ENCODE measurements around the gene ANO10.

Gene ANO10

GRCh38 chr3:43644443-43644842 is 22.6 kb upstream of the ANO10 start:
- Histone ChIP-seq H3K9ac (ENCODE audit: low read length) (no peak overlapping the region), H3K79me1 (ENCODE audit: low read length) (no peaks in the 10 kb centered on the region), H3K4ac (ENCODE audit: low read depth, low read length) (no peak overlapping the region), H2AK5ac (ENCODE audit: low read length) (no peak overlapping the region), H2BK5ac (ENCODE audit: low read length) (no peak overlapping the region), H2BK120ac (ENCODE audit: low read depth, low read length) (no peak overlapping the region), H3K18ac (ENCODE audit: low read length) (no peak overlapping the region), H3K27ac (ENCODE audit: low read depth, low read length) (no peak overlapping the region), H3K79me2 (ENCODE audit: control insufficient read depth, insufficient read depth, low read length) (no peaks in the 10 kb centered on the region), H3K56ac (ENCODE audit: low read length) (no peak overlapping the region), H3K4me2 (ENCODE audit: low read length) (no peak overlapping the region), H4K8ac (ENCODE audit: low read depth, low read length) (no peak overlapping the region), H3K36me3 (ENCODE audit: control insufficient read depth, insufficient read depth, low read length) (no peaks in the 10 kb centered on the region), H2BK15ac (replicated peaks; ENCODE audit: low read depth) (no peak overlapping the region), H3K4me3 (ENCODE audit: low read length) (no peak overlapping the region), H3K27me3 (ENCODE audit: insufficient read depth, low read length, poor library complexity) (no peaks in the 10 kb centered on the region), H3K4me1 (ENCODE audit: control insufficient read depth, low read depth, low read length) (no peaks in the 10 kb centered on the region), H4K5ac (ENCODE audit: low read length) (no peak overlapping the region), H3K23ac (ENCODE audit: low read length) (no peak overlapping the region)
- no CpG with 5 or more reads among the region's 2 CpGs for WGBS (ENCODE audit: extremely low coverage, insufficient coverage, low lambda C conversion rate)
- DNase-seq = peak; percentile 31

- no peak overlapping the region for H3K18ac ChIP-seq (ENCODE audit: low read length)
- no CpG with 5 or more reads among the region's 4 CpGs for WGBS (ENCODE audit: extremely low coverage, insufficient coverage, low lambda C conversion rate)
- no peaks in the 10 kb centered on the region for H3K4me1 ChIP-seq (ENCODE audit: control insufficient read depth, low read depth, low read length)
- no peak overlapping the region for H2AK5ac ChIP-seq (ENCODE audit: low read length)
- no peak overlapping the region for H3K4ac ChIP-seq (ENCODE audit: low read depth, low read length)
- H4K8ac ChIP-seq (ENCODE audit: low read depth, low read length) = no peak overlapping the region
- H3K4me2 ChIP-seq (ENCODE audit: low read length) = no peak overlapping the region
- no peak overlapping the region for H4K5ac ChIP-seq (ENCODE audit: low read length)
- no peaks in the 10 kb centered on the region for H3K36me3 ChIP-seq (ENCODE audit: control insufficient read depth, insufficient read depth, low read length)
- no peak overlapping the region for H2BK120ac ChIP-seq (ENCODE audit: low read depth, low read length)
- H3K79me2 ChIP-seq (ENCODE audit: control insufficient read depth, insufficient read depth, low read length) = no peaks in the 10 kb centered on the region
- no peak overlapping the region for H3K23ac ChIP-seq (ENCODE audit: low read length)
- no peak overlapping the region for H3K9ac ChIP-seq (ENCODE audit: low read length)
- H3K27ac ChIP-seq (ENCODE audit: low read depth, low read length) = no peak overlapping the region
- H2BK5ac ChIP-seq (ENCODE audit: low read length) = no peak overlapping the region
- H3K4me3 ChIP-seq (ENCODE audit: low read length) = no peak overlapping the region
- H2BK15ac ChIP-seq (replicated peaks; ENCODE audit: low read depth) = no peak overlapping the region
- H3K79me1 ChIP-seq (ENCODE audit: low read length) = no peaks in the 10 kb centered on the region
- no peak overlapping the region for H3K56ac ChIP-seq (ENCODE audit: low read length)
- no peak for DNase-seq
- no peaks in the 10 kb centered on the region for H3K27me3 ChIP-seq (ENCODE audit: insufficient read depth, low read length, poor library complexity)
Measured at GRCh38 chr3:43641306-43642114, 19.7 kb upstream of the ANO10 start.

- H2AK5ac ChIP-seq (ENCODE audit: low read length) = no peak overlapping the region
- no peak overlapping the region for H3K4me2 ChIP-seq (ENCODE audit: low read length)
- H2BK5ac ChIP-seq (ENCODE audit: low read length) = no peak overlapping the region
- H3K27me3 ChIP-seq (ENCODE audit: insufficient read depth, low read length, poor library complexity) = no peaks in the 10 kb centered on the region
- H3K18ac ChIP-seq (ENCODE audit: low read length) = no peak overlapping the region
- no peaks in the 10 kb centered on the region for H3K79me2 ChIP-seq (ENCODE audit: control insufficient read depth, insufficient read depth, low read length)
- H3K4me3 ChIP-seq (ENCODE audit: low read length) = no peak overlapping the region
- no peak overlapping the region for H3K9ac ChIP-seq (ENCODE audit: low read length)
- no peak overlapping the region for H4K8ac ChIP-seq (ENCODE audit: low read depth, low read length)
- no peak overlapping the region for H2BK120ac ChIP-seq (ENCODE audit: low read depth, low read length)
- H3K36me3 ChIP-seq (ENCODE audit: control insufficient read depth, insufficient read depth, low read length) = no peaks in the 10 kb centered on the region
- WGBS (ENCODE audit: extremely low coverage, insufficient coverage, low lambda C conversion rate) = no CpG with 5 or more reads among the region's 3 CpGs
- H3K4me1 ChIP-seq (ENCODE audit: control insufficient read depth, low read depth, low read length) = no peaks in the 10 kb centered on the region
- H3K4ac ChIP-seq (ENCODE audit: low read depth, low read length) = no peak overlapping the region
- DNase-seq = no peak
- H3K56ac ChIP-seq (ENCODE audit: low read length) = no peak overlapping the region
- no peaks in the 10 kb centered on the region for H3K79me1 ChIP-seq (ENCODE audit: low read length)
- H3K23ac ChIP-seq (ENCODE audit: low read length) = no peak overlapping the region
- H3K27ac ChIP-seq (ENCODE audit: low read depth, low read length) = no peak overlapping the region
- no peak overlapping the region for H4K5ac ChIP-seq (ENCODE audit: low read length)
- no peak overlapping the region for H2BK15ac ChIP-seq (replicated peaks; ENCODE audit: low read depth)
Measured at GRCh38 chr3:43640681-43641080, 18.9 kb upstream of the ANO10 start.

DNA sequence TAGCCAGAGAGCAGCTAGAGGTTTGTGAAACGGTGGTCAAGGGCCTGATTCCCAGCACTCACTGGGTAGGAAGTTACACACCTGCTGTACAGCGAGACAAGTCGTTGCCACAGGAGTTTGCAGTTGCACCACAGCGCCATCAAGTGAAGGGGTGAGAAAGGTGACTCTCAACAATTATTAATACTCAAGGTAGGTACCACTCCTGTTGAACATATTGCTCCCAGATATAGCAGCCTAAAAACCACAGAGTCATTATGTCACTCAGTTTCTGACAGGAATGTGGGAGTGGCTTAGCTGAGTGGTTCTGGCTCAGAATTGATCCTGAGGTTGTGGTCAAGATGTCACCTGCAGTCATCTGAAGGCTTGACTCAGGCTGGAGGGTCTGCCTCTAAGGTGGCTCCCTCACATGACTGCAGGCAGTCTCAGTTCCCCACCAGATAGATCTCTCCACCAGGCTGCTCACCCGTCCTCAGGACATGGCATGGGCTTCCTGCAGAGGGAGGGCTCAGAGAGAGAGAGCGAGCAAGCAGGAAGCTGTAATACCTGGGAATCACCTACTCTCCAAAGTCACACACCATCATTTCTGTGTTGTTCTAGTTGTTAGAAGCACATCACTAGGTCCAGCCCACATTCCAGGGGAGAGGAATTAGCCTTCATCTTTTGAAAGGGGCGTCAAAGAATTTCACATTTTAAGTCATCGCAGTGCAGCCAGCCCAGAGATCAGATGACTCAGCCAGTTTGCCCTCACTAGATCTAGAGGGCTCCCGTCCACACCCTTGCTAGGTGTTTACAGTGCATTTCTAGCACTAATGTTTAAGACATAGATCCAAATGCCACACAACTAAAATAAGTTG is 17.0 kb upstream of the ANO10 start:
- H3K18ac ChIP-seq (ENCODE audit: low read length) = no peak overlapping the region
- H4K5ac ChIP-seq (ENCODE audit: low read length) = no peak overlapping the region
- peak; percentile 64 for DNase-seq
- no peaks in the 10 kb centered on the region for H3K36me3 ChIP-seq (ENCODE audit: control insufficient read depth, insufficient read depth, low read length)
- H3K4ac ChIP-seq (ENCODE audit: low read depth, low read length) = no peak overlapping the region
- H2BK15ac ChIP-seq (replicated peaks; ENCODE audit: low read depth) = no peak overlapping the region
- no peak overlapping the region for H3K9ac ChIP-seq (ENCODE audit: low read length)
- no peak overlapping the region for H3K56ac ChIP-seq (ENCODE audit: low read length)
- no peak overlapping the region for H2AK5ac ChIP-seq (ENCODE audit: low read length)
- no peak overlapping the region for H3K27ac ChIP-seq (ENCODE audit: low read depth, low read length)
- no peak overlapping the region for H2BK5ac ChIP-seq (ENCODE audit: low read length)
- no peaks in the 10 kb centered on the region for H3K79me2 ChIP-seq (ENCODE audit: control insufficient read depth, insufficient read depth, low read length)
- H2BK120ac ChIP-seq (ENCODE audit: low read depth, low read length) = no peak overlapping the region
- no CpG with 5 or more reads among the region's 9 CpGs for WGBS (ENCODE audit: extremely low coverage, insufficient coverage, low lambda C conversion rate)
- no peak overlapping the region for H4K8ac ChIP-seq (ENCODE audit: low read depth, low read length)
- H3K79me1 ChIP-seq (ENCODE audit: low read length) = no peaks in the 10 kb centered on the region
- H3K4me2 ChIP-seq (ENCODE audit: low read length) = no peak overlapping the region
- no peaks in the 10 kb centered on the region for H3K4me1 ChIP-seq (ENCODE audit: control insufficient read depth, low read depth, low read length)
- no peak overlapping the region for H3K4me3 ChIP-seq (ENCODE audit: low read length)
- H3K23ac ChIP-seq (ENCODE audit: low read length) = no peak overlapping the region
- no peaks in the 10 kb centered on the region for H3K27me3 ChIP-seq (ENCODE audit: insufficient read depth, low read length, poor library complexity)

DNA sequence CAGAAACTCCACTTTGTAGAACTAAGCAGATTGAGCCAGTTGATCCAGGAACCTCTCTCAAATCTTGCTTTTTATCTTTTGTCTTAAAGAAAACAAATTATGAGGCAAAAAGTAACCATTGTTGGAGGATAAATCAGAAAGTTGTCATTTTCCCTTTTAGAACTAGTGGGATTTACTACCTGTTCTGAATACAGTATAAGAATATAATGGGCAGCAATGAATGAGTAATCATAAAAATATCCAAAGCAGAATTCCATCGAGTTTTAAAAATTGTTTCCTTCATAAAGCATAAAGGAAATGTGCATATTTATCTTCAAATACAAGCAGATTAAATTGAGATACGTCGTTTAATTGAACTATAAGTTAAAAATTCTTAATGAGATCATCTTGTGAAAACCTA is 15.9 kb upstream of the ANO10 start:
- no peaks in the 10 kb centered on the region for H3K79me1 ChIP-seq (ENCODE audit: low read length)
- no peak for DNase-seq
- no peak overlapping the region for H3K9ac ChIP-seq (ENCODE audit: low read length)
- WGBS (ENCODE audit: extremely low coverage, insufficient coverage, low lambda C conversion rate) = no CpG with 5 or more reads among the region's 3 CpGs
- no peak overlapping the region for H3K23ac ChIP-seq (ENCODE audit: low read length)
- H2BK5ac ChIP-seq (ENCODE audit: low read length) = no peak overlapping the region
- no peak overlapping the region for H2AK5ac ChIP-seq (ENCODE audit: low read length)
- H3K27ac ChIP-seq (ENCODE audit: low read depth, low read length) = no peak overlapping the region
- H3K27me3 ChIP-seq (ENCODE audit: insufficient read depth, low read length, poor library complexity) = no peaks in the 10 kb centered on the region
- H2BK15ac ChIP-seq (replicated peaks; ENCODE audit: low read depth) = no peak overlapping the region
- H3K56ac ChIP-seq (ENCODE audit: low read length) = no peak overlapping the region
- H3K18ac ChIP-seq (ENCODE audit: low read length) = no peak overlapping the region
- H3K79me2 ChIP-seq (ENCODE audit: control insufficient read depth, insufficient read depth, low read length) = no peaks in the 10 kb centered on the region
- no peaks in the 10 kb centered on the region for H3K36me3 ChIP-seq (ENCODE audit: control insufficient read depth, insufficient read depth, low read length)
- H3K4me2 ChIP-seq (ENCODE audit: low read length) = no peak overlapping the region
- no peak overlapping the region for H4K8ac ChIP-seq (ENCODE audit: low read depth, low read length)
- no peaks in the 10 kb centered on the region for H3K4me1 ChIP-seq (ENCODE audit: control insufficient read depth, low read depth, low read length)
- no peak overlapping the region for H2BK120ac ChIP-seq (ENCODE audit: low read depth, low read length)
- H3K4me3 ChIP-seq (ENCODE audit: low read length) = no peak overlapping the region
- H3K4ac ChIP-seq (ENCODE audit: low read depth, low read length) = no peak overlapping the region
- no peak overlapping the region for H4K5ac ChIP-seq (ENCODE audit: low read length)
